A673 (cell line): Measurements from ENCODE around the gene FAM163B.

Experiments
- EZH2 ChIP-seq: fragments of 200-600 bp; sonication (generic); IDR thresholded peaks from 2 replicates; pipeline ENCODE4 v1.6.1; 2017; ENCODE audit warnings: borderline replicate concordance, low read depth, mild to moderate bottlenecking, mixed read lengths, antibody characterized with exemption, low read length; ENCODE audit not compliant: poor library complexity, severe bottlenecking
- TF ChIP-seq, protein P1 (sequence below): fragments of 300-800, 200-600 bp; sonication (generic); conservative IDR thresholded peaks from 2 replicates; pipeline ENCODE4 v1.5.1; 2017; ENCODE audit warnings: low read depth, mild to moderate bottlenecking, antibody characterized with exemption, low read length, moderate library complexity, mixed read lengths

DNA sequence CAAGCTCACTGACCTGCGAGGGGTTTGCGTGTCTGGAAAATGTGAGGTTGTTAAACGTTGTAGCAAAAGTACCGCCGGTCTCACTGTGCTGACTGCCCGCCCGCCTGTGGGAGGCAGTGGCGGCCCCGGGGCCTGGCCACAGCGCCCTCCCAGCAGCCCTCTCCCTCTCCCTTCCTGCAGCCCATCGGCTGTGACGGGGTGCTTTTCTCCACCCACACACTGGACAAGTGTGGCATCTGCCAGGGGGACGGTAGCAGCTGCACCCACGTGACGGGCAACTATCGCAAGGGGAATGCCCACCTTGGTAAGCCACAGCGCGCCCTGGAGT lies 68.5 kb downstream of the FAM163B start:
- no peak for TF ChIP-seq EZH2
- TF ChIP-seq, protein P1, sequence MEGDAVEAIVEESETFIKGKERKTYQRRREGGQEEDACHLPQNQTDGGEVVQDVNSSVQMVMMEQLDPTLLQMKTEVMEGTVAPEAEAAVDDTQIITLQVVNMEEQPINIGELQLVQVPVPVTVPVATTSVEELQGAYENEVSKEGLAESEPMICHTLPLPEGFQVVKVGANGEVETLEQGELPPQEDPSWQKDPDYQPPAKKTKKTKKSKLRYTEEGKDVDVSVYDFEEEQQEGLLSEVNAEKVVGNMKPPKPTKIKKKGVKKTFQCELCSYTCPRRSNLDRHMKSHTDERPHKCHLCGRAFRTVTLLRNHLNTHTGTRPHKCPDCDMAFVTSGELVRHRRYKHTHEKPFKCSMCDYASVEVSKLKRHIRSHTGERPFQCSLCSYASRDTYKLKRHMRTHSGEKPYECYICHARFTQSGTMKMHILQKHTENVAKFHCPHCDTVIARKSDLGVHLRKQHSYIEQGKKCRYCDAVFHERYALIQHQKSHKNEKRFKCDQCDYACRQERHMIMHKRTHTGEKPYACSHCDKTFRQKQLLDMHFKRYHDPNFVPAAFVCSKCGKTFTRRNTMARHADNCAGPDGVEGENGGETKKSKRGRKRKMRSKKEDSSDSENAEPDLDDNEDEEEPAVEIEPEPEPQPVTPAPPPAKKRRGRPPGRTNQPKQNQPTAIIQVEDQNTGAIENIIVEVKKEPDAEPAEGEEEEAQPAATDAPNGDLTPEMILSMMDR = no peak
